ENCODE measurements around the gene PHLDB3. TPM values are rescaled to one million over a fixed set of nuclear protein-coding genes. Genes with fewer than 3 reads are reported as not detected.

Gene PHLDB3
- total RNA-seq, 2 experiments from 2014 or later = 6.0 to 20.6 TPM

- DNase-seq (ENCODE audit: low spot score) = no peak
- H3K27ac ChIP-seq (ENCODE audit: low read depth, low read length, poor library complexity, severe bottlenecking) = no peak overlapping the region
- H2AFZ ChIP-seq (ENCODE audit: low read length) = no peak overlapping the region
- H3K4me2 ChIP-seq (ENCODE audit: low read length) = no peak overlapping the region
- intact Hi-C loops (cut with micrococcal nuclease; ENCODE audit: unreplicated experiment) = no loop called here
- H3K79me2 ChIP-seq (ENCODE audit: insufficient read depth, low read depth, low read length) = no peaks in the 10 kb centered on the region
- H3K4me3 ChIP-seq (ENCODE audit: low read depth, low read length, poor library complexity, severe bottlenecking) = no peak overlapping the region
- H3K36me3 ChIP-seq (ENCODE audit: insufficient read depth, low read length) = no peaks in the 10 kb centered on the region
- no peaks in the 10 kb centered on the region for H3K9me3 ChIP-seq (ENCODE audit: low read length)
- no peaks in the 10 kb centered on the region for H3K4me1 ChIP-seq (ENCODE audit: insufficient read depth, low read length, poor library complexity, severe bottlenecking)
- TF ChIP-seq EZH2phosphoT487 (IDR thresholded peaks at IDR 0.05; ENCODE audit: borderline replicate concordance, low read depth, low read length) (no peak), CTCF (conservative IDR thresholded peaks at IDR 0.05; ENCODE audit: low read length) (no peak)
- POLR2A ChIA-PET = no interaction called here
- CTCF ChIA-PET (ENCODE audit: unreplicated experiment) = no interaction called here
- BruUV-seq (replicated peaks) = no TSS peak
- no peaks in the 10 kb centered on the region for H3K9me2 ChIP-seq (ENCODE audit: insufficient read depth, low read length)
- no peaks in the 10 kb centered on the region for H4K20me1 ChIP-seq (ENCODE audit: insufficient read depth, low read length)
These were observed 7.6 kb downstream of the PHLDB3 start for GRCh38 chr19:43496960-43497359.

- POLR2A ChIA-PET = interaction anchor here (0.9 kb wide), 1 partner anchor 356 kb away, joined by 4 read pairs; no protein-coding TSS in a partner anchor
- CTCF ChIA-PET (ENCODE audit: unreplicated experiment) = no interaction called here
- DNase-seq (ENCODE audit: low spot score) = no peak
These were observed 9.5 kb downstream of the PHLDB3 start for GRCh38 chr19:43495082-43495481.

More at GRCh38 chr19:43495082-43495481, 9.5 kb downstream of the PHLDB3 start:
- Histone ChIP-seq H4K20me1 (ENCODE audit: insufficient read depth, low read length) (no peaks in the 10 kb centered on the region), H3K9me2 (ENCODE audit: insufficient read depth, low read length) (no peaks in the 10 kb centered on the region), H3K4me2 (ENCODE audit: low read length) (no peak overlapping the region), H3K4me1 (ENCODE audit: insufficient read depth, low read length, poor library complexity, severe bottlenecking) (no peaks in the 10 kb centered on the region), H3K9me3 (ENCODE audit: low read length) (no peaks in the 10 kb centered on the region), H3K4me3 (ENCODE audit: low read depth, low read length, poor library complexity, severe bottlenecking) (no peak overlapping the region), H2AFZ (ENCODE audit: low read length) (no peak overlapping the region), H3K36me3 (ENCODE audit: insufficient read depth, low read length) (no peaks in the 10 kb centered on the region), H3K79me2 (ENCODE audit: insufficient read depth, low read depth, low read length) (no peaks in the 10 kb centered on the region), H3K27ac (ENCODE audit: low read depth, low read length, poor library complexity, severe bottlenecking) (no peak overlapping the region)
- intact Hi-C loops (cut with micrococcal nuclease; ENCODE audit: unreplicated experiment) = no loop called here
- TF ChIP-seq CTCF (conservative IDR thresholded peaks at IDR 0.05; ENCODE audit: low read length) (no peak), EZH2phosphoT487 (IDR thresholded peaks at IDR 0.05; ENCODE audit: borderline replicate concordance, low read depth, low read length) (no peak)
- BruUV-seq (replicated peaks) = no TSS peak

All from OCI-LY7 (cell line).